DND-41 (cell line): ENCODE data around the gene CD63.

Experiments used
- ATAC-seq: fragments of 200-7000 bp; cut with Tn5 transposase; 3 replicates; pipeline ENCODE4 v1.9.1; 2021; ENCODE audit warnings: low read depth; ENCODE audit not compliant: insufficient read depth
- DNase-seq: peaks from one replicate; pipeline ENCODE4 v3.0.0-alpha.2; 2020
- H2AFZ ChIP-seq: 2 replicates; pipeline ENCODE4 v1.6.0; 2012; ENCODE audit warnings: low read depth, low read length
- H3K27ac ChIP-seq: 2 replicates; pipeline ENCODE4 v1.5.1; 2012; ENCODE audit warnings: low read length, inconsistent platforms
- H3K27me3 ChIP-seq: fragments of 200-600 bp; sonication (generic); 2 replicates; pipeline ENCODE4 v1.6.0; 2012; ENCODE audit warnings: low read length, mild to moderate bottlenecking, inconsistent platforms; ENCODE audit not compliant: insufficient read depth, poor library complexity
- H3K36me3 ChIP-seq: 2 replicates; pipeline ENCODE4 v1.5.1; 2012; ENCODE audit warnings: low read length, inconsistent platforms; ENCODE audit not compliant: insufficient read depth
- H3K4me1 ChIP-seq: 2 replicates; pipeline ENCODE4 v1.5.1; 2012; ENCODE audit warnings: mild to moderate bottlenecking, low read length; ENCODE audit not compliant: insufficient read depth
- H3K4me2 ChIP-seq: 2 replicates; pipeline ENCODE4 v1.6.0; 2012; ENCODE audit warnings: mild to moderate bottlenecking, moderate library complexity, low read length, inconsistent platforms; ENCODE audit not compliant: insufficient read depth
- H3K4me3 ChIP-seq, 2 experiments: fragments of 200-600 bp in 1 of 2; shearing (Covaris generic) in 1 of 2; 2 replicates each; pipeline ENCODE4 v1.5.1; 2012 to 2016; ENCODE audit warnings: inconsistent platforms in 2 of 2, low read length in 2 of 2, mild to moderate bottlenecking in 2 of 2, low read depth in 1 of 2, moderate library complexity in 1 of 2
- H3K79me2 ChIP-seq: 2 replicates; pipeline ENCODE4 v1.6.0; 2012; ENCODE audit warnings: low read length, inconsistent platforms; ENCODE audit not compliant: insufficient read depth
- H3K9ac ChIP-seq: 2 replicates; pipeline ENCODE4 v1.6.0; 2012; ENCODE audit warnings: low read depth, mild to moderate bottlenecking, inconsistent platforms, low read length, moderate library complexity
- H3K9me3 ChIP-seq: 2 replicates; pipeline ENCODE4 v1.5.1; 2012; ENCODE audit warnings: low read length, moderate library complexity, mild to moderate bottlenecking, inconsistent platforms; ENCODE audit not compliant: insufficient read depth, severe bottlenecking
- H4K20me1 ChIP-seq: 2 replicates; pipeline ENCODE4 v1.6.0; 2012; ENCODE audit warnings: low read length; ENCODE audit not compliant: insufficient read depth
- EZH2 ChIP-seq: IDR thresholded peaks from 3 replicates; pipeline ENCODE4 v1.6.1; 2012; ENCODE audit warnings: borderline replicate concordance, low read depth, mild to moderate bottlenecking, moderate library complexity, low read length, inconsistent platforms; ENCODE audit not compliant: severe bottlenecking
- TF ChIP-seq, protein P1 (sequence below): IDR thresholded peaks from 2 replicates; pipeline ENCODE4 v1.5.1; 2012; ENCODE audit warnings: borderline replicate concordance, low read length, moderate library complexity, mild to moderate bottlenecking; ENCODE audit not compliant: poor library complexity, severe bottlenecking; ENCODE audit errors: extremely low read depth

CD63 gene

DNA sequence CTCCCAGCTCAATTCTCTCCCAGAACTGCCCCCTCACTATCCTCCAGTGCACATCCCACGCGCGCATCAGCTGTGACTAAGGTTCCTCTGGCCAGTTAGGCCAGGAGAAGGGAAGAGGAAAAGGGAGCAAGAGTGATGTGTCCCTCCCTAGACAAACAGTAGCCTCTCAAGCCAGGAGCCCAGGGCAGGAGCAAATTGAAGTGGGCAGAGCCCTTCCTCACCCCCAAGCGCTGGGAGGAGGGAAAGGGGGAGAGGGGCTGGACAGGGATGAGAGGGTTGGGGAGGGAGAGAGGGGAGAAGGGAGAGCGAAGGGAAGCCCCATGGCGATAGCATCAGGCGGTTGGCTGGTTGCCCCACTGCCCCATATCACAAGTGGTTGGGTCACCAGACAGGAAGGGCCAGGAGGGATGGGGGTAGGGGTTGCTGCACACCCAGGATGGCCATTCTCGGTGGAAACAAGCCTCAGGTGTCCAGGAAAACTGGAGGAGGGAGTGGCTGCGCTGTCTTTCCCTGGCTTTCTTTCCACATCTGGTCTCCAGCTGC is 1.1 kb downstream of the CD63 start:
- Histone ChIP-seq H3K9me3 (no peaks in the 10 kb centered on the region), H3K4me1 (peaks cover 34% of the 10 kb centered on the region), H3K9ac (peak overlapping the region; percentile 68), H4K20me1 (peaks cover 3% of the 10 kb centered on the region; the same call in 1 of the 2 replicates), H3K79me2 (peaks cover 11% of the 10 kb centered on the region), H3K36me3 (peaks cover 40% of the 10 kb centered on the region), H3K4me2 (peak overlapping the region; percentile 84), H3K27ac (peak overlapping the region; percentile 50), H3K4me3 (peak overlapping the region; percentile 34 to 69; a peak in 3 of 4 replicates), H3K27me3 (no peaks in the 10 kb centered on the region), H2AFZ (peak overlapping the region; percentile 87)
- no peak for TF ChIP-seq EZH2
- TF ChIP-seq, protein P1, sequence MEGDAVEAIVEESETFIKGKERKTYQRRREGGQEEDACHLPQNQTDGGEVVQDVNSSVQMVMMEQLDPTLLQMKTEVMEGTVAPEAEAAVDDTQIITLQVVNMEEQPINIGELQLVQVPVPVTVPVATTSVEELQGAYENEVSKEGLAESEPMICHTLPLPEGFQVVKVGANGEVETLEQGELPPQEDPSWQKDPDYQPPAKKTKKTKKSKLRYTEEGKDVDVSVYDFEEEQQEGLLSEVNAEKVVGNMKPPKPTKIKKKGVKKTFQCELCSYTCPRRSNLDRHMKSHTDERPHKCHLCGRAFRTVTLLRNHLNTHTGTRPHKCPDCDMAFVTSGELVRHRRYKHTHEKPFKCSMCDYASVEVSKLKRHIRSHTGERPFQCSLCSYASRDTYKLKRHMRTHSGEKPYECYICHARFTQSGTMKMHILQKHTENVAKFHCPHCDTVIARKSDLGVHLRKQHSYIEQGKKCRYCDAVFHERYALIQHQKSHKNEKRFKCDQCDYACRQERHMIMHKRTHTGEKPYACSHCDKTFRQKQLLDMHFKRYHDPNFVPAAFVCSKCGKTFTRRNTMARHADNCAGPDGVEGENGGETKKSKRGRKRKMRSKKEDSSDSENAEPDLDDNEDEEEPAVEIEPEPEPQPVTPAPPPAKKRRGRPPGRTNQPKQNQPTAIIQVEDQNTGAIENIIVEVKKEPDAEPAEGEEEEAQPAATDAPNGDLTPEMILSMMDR, result no peak
- ATAC-seq, result no peak
- no peak for DNase-seq

- TF ChIP-seq, protein P1, result no peak
- no peak for TF ChIP-seq EZH2
- Histone ChIP-seq H3K79me2 (peaks cover 11% of the 10 kb centered on the region), H3K27me3 (no peaks in the 10 kb centered on the region), H3K27ac (no peak overlapping the region), H3K4me3 (no peak overlapping the region), H2AFZ (no peak overlapping the region), H3K4me1 (peaks cover 34% of the 10 kb centered on the region), H3K9me3 (no peaks in the 10 kb centered on the region), H3K9ac (no peak overlapping the region; the same call in 1 of the 2 replicates), H3K4me2 (peak overlapping the region; percentile 84; the same call in 1 of the 2 replicates), H3K36me3 (peaks cover 40% of the 10 kb centered on the region), H4K20me1 (peaks cover 3% of the 10 kb centered on the region; the same call in 1 of the 2 replicates)
- no peak for DNase-seq
- ATAC-seq, result no peak
Observed at GRCh38 chr12:55726971-55727370, 1.8 kb downstream of the CD63 start.

DNA sequence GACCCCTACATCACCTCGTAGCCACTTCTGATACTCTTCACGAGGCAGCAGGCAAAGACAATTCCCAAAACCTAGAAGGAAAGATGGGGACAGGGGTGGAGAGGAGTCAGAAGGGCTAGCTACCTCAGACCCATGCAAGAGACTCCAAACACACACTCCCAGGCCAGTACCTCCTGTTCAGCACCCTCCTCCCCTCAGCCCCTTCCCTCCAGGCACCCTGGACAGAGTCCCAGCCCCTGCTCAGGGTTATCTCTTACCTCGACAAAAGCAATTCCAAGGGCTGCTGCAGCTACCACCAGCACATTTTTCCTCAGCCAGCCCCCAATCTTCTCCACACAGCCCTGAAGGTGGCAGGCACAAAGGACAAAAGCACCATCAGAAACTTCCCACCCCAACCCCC is 3.3 kb downstream of the CD63 start:
- H3K36me3 ChIP-seq, result peaks cover 51% of the 10 kb centered on the region

More for the DNA sequence above, 3.3 kb downstream of the CD63 start:
- Histone ChIP-seq H3K79me2 (peaks cover 11% of the 10 kb centered on the region), H4K20me1 (peaks cover 3% of the 10 kb centered on the region; the same call in 1 of the 2 replicates), H3K4me3 (no peak overlapping the region), H3K4me1 (peaks cover 29% of the 10 kb centered on the region), H3K4me2 (no peak overlapping the region), H3K9me3 (no peaks in the 10 kb centered on the region), H2AFZ (no peak overlapping the region), H3K27ac (no peak overlapping the region), H3K9ac (no peak overlapping the region), H3K27me3 (no peaks in the 10 kb centered on the region)
- no peak for TF ChIP-seq EZH2
- TF ChIP-seq, protein P1, result no peak
- DNase-seq (no peak), ATAC-seq (no peak)
